Medulla oblongata (tissue), 1 donor: ENCODE results near the gene MAGOH.
"Not testable (repeated sequence)": the region's sequence is repeated elsewhere in the genome, so short reads cannot be mapped to it uniquely, and the experiment has no call there.

Experiments used
- DNase-seq: peaks from one replicate; pipeline ENCODE4 v3.0.0-alpha.2; 2015; ENCODE audit errors: extremely low spot score

The MAGOH gene

DNA sequence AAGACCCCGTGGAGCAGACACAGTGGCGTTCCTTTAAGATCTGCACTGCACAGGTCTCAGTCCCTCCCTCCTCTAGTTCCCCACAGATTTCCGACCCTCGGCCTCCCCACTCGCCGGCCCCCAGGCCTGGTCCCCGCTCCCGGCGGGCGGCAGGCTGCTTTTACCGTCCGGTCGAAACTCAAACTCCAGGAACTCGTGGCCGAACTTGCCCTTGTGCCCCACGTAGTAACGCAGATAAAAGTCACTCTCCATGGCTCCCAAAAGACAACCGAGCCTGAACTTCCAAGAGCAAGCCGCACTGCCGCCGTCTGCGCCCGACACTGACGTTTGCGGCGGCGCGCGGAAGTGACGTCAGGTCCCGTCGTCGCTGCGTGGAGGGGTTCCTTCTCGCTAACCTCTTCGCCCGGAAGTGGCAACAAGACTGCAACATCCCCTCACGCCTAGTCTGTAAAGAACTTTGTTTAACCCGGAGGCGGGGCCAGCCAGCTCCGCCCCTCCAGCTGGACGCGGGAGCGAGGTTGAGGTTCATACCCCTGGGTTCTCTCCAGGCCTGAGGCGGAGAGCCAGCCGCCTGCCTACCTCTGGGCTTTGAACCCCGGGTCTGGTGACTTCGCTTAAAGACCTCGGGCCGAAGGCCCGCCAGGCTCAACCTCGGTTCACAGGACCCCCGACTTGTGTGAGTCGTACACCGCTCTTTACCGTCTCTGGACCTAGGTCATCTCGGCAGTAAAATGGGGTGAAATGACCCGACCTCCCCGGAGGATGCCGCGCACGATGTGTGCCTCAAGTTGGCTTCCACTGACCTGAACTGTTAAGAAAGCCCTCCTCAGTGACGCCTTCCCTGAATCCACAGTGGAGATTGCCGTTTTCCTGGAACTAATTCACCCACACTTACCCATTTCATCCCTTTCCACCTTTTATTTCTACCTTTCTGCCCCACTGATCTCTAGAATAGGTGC, at the start of gene MAGOH:
MAGOH (minus strand) TSS at position 322 of the 959 bp plus-strand sequence; CDS start at position 252, 70 bp downstream.
- DNase-seq = peak; percentile 95

DNA sequence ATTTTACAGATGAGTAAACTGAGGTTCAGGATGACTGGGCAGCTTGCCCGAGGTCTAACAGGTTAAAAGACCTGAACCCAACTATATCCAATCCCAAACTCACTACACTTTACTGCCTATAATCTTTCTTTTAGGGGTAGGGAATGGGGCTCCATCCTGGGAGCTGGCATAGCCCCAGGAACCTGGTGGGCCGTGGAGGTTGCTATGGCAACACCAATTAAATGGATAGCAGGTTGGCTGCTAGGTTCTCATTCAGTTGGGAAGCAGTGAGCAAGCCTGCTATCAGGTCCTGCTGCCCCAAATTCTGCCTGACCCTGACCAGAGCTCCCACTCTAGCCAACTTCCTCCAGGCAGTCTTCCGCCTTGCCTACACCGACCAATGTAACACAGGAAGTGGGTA, 48.6 kb upstream of the MAGOH start:
- DNase-seq = no peak

DNA sequence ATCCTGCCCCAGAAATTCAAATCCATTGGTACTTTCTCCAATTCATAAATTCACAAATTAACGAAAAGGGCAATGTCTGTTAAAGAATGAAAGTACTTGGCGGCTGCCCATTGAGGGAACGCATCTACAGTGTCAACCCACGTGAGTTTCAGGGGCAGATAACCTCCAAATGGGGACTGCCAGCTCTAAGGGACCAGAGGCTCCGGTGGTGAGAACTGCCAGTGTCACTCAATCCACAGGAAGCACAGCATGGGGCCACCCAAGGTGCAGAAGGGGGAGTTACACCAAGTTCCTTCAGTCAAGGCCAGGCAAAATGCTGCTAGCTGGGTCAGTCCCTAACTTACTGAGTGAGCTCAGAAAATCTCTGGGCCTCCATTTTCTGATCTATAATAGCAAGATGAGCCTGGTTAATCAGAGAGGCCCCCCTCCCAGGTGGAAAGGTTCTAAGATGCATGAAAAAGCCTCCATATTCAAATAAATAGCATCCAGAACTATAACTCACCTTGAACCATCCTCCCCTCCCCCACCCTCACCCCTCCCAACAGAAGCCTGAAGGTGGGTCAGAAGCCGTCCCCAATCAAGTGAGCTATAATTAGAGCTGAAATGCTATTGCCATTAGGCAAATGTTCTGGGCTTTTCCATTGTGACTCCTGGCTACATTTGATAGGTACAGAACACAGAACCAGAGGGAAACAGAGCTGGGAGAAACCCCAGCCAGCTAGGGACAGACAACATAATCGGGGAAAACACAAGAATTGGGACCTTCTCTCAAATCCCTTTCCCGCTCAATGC, 47.8 kb upstream of the MAGOH start:
- DNase-seq = no peak

DNA sequence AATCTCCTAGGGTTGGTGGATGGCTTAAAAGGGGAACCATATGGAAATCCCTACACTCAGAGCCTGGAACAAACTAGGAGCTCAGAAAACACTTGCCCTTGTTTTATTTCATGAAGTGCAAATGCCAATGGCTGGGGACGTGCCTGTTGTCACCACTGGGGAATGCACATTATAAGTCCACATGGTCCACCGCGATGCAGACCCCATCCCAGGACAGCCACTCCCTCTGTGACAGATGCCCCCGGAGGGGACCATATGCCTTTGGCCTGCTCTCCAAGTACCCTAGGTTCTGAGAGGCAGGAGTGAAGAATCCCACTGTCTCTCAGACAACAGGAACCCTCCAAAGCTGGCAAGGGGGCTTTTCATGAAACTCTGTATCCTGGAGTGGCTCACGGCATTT, 47.2 kb upstream of the MAGOH start:
- no peak for DNase-seq

- no peak for DNase-seq
Measured at GRCh38 chr1:53284224-53285020, 46.1 kb upstream of the MAGOH start.

DNA sequence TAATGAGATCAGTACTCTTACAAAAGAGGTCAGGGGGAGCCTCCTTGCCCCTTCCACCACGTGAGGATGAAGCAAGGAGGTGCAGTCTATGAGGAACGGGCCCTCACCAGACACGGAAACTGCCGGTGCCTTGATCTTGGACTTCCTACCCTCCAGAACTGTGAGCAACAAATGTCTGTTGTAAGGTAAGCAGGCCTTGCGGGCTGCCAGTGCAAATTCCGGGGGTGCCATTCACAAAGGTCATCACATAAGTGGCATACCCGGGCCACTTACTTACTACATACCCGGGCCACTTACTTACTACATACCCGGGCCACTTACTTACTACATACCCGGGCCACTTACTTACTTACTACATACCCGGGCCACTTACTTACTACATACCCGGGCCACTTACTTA, 44.8 kb upstream of the MAGOH start:
- not testable (repeated sequence) for DNase-seq

DNA sequence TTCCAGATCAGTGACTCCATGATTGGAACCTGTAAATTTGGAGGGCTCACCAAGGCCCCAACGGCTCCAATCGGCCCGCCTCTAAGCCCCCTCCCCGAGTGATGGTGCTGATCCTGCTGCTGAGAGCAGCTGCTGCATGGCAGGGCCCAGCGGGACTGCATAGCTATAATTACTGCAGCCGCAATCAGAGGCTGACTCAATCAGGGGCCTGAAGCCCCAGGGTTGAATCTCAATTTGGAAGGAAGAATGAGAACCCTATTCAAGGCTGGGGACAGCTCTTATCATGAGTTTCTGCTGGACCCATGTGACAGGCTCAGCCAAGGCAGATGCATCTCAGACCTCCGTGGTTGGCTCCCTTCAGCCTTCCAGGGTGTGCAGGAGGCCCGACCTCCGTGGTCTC, 42.8 kb upstream of the MAGOH start:
- no peak for DNase-seq

GRCh38 chr1:53280496-53280895, 42.2 kb upstream of the MAGOH start:
- no peak for DNase-seq

GRCh38 chr1:53279296-53280200, 41.2 kb upstream of the MAGOH start:
- no peak for DNase-seq

- DNase-seq = peak; percentile 35
Measured at GRCh38 chr1:53278298-53278725, 40.0 kb upstream of the MAGOH start.

DNA sequence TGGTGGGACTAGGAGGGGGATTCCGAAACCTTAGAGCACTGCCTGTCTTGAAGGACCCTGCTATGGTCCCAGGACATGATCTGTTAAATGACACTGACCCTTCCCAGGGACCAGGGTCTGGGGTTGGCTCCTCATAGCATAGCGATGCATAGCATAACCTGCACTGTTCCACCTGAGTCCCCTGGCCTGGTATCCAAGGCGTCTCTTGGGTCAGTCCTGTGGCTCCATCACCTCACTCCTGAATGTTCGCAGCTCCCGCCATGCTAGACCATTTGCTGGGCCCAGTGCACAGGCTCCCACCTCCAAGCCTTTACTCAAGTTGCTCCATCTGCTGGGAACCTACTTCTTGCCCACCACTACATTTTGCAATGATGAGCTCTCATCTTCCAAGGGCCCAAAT, 39.0 kb upstream of the MAGOH start:
- DNase-seq = no peak

- no peak for DNase-seq
Measured at GRCh38 chr1:53276902-53277281, 38.6 kb upstream of the MAGOH start.

- no peak for DNase-seq
Measured at GRCh38 chr1:53276153-53276901, 38.0 kb upstream of the MAGOH start.

GRCh38 chr1:53275566-53275965, 37.2 kb upstream of the MAGOH start:
- DNase-seq = no peak

GRCh38 chr1:53274541-53275185, 36.3 kb upstream of the MAGOH start:
- no peak for DNase-seq

DNA sequence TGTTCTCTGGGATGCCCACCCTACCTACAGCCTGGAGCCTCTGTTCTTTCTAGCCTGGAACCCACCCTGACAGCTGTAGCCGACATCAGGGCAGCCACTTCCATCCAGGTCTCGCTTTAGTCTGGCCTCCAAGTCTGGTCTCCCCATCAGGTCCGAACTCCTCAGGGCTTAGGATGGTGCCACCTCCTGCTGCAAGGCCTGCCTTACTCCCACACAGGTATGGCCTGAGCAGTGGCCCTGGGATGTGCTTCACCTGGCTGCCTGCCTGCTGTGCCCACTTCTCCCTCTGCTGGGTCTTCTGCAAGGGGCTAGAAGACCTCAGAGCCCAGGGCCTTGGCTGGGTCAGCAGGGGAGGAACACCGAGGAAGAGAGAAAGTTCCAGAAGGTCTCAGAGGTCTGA, 35.7 kb upstream of the MAGOH start:
- no peak for DNase-seq

DNA sequence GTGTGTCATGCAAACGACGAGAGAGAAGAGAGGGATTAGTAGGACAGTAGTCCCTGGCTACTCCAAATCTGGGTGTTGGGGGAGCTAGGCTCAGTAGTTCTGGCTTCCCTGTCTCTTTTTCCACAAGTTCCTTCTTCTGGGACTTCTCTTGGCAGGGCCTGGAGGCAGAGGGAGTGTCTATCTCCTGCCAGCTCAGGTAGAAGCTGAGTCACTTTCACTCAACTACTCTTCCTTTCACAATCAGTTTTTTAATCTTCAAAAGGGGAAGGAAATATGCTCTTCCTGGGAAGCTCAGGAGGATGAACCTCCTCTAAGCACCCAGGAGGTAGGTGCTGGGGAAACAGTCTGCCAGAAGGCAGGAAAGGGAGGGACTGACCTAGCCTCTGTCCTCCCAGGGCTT, 35.2 kb upstream of the MAGOH start:
- no peak for DNase-seq

DNA sequence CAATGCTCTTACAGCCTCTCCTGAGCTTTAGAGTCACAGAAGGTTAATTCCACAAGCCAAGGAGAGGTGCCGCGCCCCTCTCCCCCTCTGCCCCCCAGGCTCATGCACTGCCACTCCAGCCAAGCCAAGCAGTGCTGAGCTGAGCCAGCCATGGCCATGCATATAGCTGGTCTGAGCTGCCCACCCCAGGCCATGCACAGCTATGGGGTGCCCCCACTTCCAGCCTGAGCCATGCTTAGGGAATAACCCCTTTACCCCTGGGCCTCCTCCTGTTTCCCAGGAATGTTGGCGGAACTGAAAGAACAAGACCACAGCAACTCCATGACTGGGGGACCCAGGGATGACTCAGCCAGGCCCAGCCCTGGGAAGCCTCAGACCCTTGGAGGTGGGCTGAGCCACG, 34.0 kb upstream of the MAGOH start:
- no peak for DNase-seq

DNA sequence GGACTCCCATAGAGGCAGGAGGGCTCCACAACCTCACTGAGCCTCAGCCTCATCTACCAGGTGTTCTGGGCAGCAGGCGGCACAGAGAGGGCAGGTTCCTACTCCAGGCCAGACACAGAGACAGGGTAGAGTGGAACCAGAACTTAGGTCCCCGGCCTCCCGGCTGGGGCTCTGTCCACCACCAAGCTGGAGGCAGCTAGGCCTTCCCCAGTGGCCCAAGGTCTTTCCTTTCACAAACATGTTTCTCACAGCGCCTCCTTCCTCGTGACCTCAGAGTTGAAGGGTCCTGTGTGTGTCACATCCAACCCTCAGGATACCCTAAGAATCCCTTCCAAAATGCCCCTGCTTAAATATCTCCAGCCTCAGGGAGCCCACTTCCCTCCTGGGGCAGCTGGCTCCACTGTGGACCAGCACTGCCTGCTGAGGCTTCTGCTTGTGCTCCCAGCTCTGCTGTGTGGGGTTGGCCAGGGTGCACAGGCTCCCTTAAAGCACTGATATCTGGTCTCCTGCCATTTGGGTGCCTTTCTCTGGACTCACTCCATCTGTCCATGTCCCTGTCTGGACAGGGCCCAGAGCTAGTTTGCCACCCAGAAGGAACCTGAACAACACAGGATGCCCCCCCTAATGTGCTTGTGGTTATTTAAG, 33.2 kb upstream of the MAGOH start:
- no peak for DNase-seq
